ENCODE data around the gene UGT1A7. TPM values are rescaled to one million over a fixed set of nuclear protein-coding genes. Genes with fewer than 3 reads are reported as not detected.
A peak's percentile ranks its signal among the peaks of the same experiment; 100 is the strongest.

Gene UGT1A7
- total and polyA plus RNA-seq, 9 of the 15 experiments (the other 6 are each of a cell fraction or from before 2014, with no cell fraction given), result not detected

- TF ChIP-seq THRA (IDR thresholded peaks at IDR 0.05) (no peak), ZNF134 (CRISPR knock-in tag; conservative IDR thresholded peaks at IDR 0.05) (no peak), GTF2A2 (tag; IDR thresholded peaks at IDR 0.05) (no peak), CBX8 (IDR thresholded peaks at IDR 0.05; ENCODE audit: borderline replicate concordance, extremely low read depth, low read depth, low read length, poor library complexity, severe bottlenecking) (no peak), ZNF584 (CRISPR knock-in tag; IDR thresholded peaks at IDR 0.05; ENCODE audit: low read depth) (no peak), SIN3B (IDR thresholded peaks at IDR 0.05; ENCODE audit: low read depth) (no peak), ESRRB (CRISPR knock-in tag; IDR thresholded peaks at IDR 0.05; ENCODE audit: borderline replicate concordance) (no peak), HES1 (IDR thresholded peaks at IDR 0.05; ENCODE audit: low read depth) (0 out of 2 replicates have a peak, but pooled peaks have one; percentile 64), PURB (CRISPR knock-in tag; IDR thresholded peaks at IDR 0.05; ENCODE audit: low read depth) (no peak), ZSCAN29 (IDR thresholded peaks at IDR 0.05) (no peak), ILK (tag; IDR thresholded peaks at IDR 0.05; ENCODE audit: borderline replicate concordance, low read depth) (no peak), ARHGAP35 (IDR thresholded peaks at IDR 0.05; ENCODE audit: partially characterized antibody) (no peak), ZNF143 (CRISPR knock-in tag; IDR thresholded peaks at IDR 0.05) (no peak), ARID3A (IDR thresholded peaks at IDR 0.05; ENCODE audit: borderline replicate concordance, low read depth, low read length) (no peak), ARID2 (IDR thresholded peaks at IDR 0.05) (no peak), IFI16 (CRISPR knock-in tag; IDR thresholded peaks at IDR 0.05) (no peak), GTF2E2 (tag; IDR thresholded peaks at IDR 0.05) (no peak), WHSC1 (IDR thresholded peaks at IDR 0.05; ENCODE audit: low read length) (no peak), FOXA1 (IDR thresholded peaks at IDR 0.05; ENCODE audit: borderline replicate concordance) (no peak), PHF21A (IDR thresholded peaks at IDR 0.05; ENCODE audit: borderline replicate concordance, low read depth) (peak; percentile 57; the same call in 1 of the 2 replicates), MECOM (CRISPR knock-in tag; IDR thresholded peaks at IDR 0.05) (no peak), ZNF124 (CRISPR knock-in tag; IDR thresholded peaks at IDR 0.05) (no peak)
- TF ChIP-seq, protein P1, sequence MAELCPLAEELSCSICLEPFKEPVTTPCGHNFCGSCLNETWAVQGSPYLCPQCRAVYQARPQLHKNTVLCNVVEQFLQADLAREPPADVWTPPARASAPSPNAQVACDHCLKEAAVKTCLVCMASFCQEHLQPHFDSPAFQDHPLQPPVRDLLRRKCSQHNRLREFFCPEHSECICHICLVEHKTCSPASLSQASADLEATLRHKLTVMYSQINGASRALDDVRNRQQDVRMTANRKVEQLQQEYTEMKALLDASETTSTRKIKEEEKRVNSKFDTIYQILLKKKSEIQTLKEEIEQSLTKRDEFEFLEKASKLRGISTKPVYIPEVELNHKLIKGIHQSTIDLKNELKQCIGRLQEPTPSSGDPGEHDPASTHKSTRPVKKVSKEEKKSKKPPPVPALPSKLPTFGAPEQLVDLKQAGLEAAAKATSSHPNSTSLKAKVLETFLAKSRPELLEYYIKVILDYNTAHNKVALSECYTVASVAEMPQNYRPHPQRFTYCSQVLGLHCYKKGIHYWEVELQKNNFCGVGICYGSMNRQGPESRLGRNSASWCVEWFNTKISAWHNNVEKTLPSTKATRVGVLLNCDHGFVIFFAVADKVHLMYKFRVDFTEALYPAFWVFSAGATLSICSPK (IDR thresholded peaks at IDR 0.05; ENCODE audit: borderline replicate concordance), result no peak
Observed at GRCh38 chr2:233700028-233700635, 18.4 kb downstream of the UGT1A7 start (continued).
